Omental fat pad (tissue), 4 donors: ENCODE data around the gene DNHD1. TPM values are rescaled to one million over a fixed set of nuclear protein-coding genes. Genes with fewer than 3 reads are reported as not detected.

Experiments
- ATAC-seq: fragments of 150-250 bp; one replicate; pipeline ENCODE4 v1.9.1; 2016; ENCODE audit warnings: mild to moderate bottlenecking, moderate library complexity; ENCODE audit not compliant: low FRiP score
- DNase-seq: peaks from one replicate; pipeline ENCODE4 v3.0.0-alpha.2; 2019; ENCODE audit warnings: low spot score
- CTCF ChIP-seq, 3 donors: fragments of 450-650 bp; IDR thresholded peaks; one replicate each; pipeline ENCODE4 v1.5.1; 2016 to 2017; ENCODE audit warnings: antibody characterized with exemption in 3 of 3, mild to moderate bottlenecking in 3 of 3, moderate library complexity in 2 of 3
- total RNA-seq, 4 donors: library from RNA; depleted of rRNA; stranded (reverse); fragments of >200 nt; gene quantifications; one replicate each; pipeline ENCODE4 v1.1.0, GENCODE V29; 2016

DNHD1 gene
- total RNA-seq, 4 donors from 2014 or later: 11.7 to 20.5 (median 16.6) TPM

DNA sequence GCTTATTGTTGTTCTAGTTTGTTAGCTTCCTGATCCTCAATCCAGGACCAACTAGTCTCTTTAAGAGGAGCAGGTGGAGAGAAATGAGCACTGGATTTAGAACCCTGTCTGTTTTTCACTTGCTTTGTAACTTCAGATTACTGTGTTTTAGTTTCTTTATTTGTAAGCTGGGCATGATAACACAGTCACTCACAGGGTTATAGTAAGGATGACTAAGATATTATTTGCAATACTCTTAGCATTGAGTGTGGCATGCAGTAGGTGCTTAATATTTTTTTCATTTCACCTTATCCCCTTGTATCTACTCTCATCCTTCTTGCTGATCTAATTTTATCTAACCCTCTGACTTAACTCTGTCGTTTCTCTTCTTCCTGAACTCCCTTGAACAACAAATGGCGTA lies 33.8 kb downstream of the DNHD1 start:
- DNase-seq (no peak), ATAC-seq (no peak)
- TF ChIP-seq CTCF (IDR thresholded peaks at IDR 0.05): no peak

DNA sequence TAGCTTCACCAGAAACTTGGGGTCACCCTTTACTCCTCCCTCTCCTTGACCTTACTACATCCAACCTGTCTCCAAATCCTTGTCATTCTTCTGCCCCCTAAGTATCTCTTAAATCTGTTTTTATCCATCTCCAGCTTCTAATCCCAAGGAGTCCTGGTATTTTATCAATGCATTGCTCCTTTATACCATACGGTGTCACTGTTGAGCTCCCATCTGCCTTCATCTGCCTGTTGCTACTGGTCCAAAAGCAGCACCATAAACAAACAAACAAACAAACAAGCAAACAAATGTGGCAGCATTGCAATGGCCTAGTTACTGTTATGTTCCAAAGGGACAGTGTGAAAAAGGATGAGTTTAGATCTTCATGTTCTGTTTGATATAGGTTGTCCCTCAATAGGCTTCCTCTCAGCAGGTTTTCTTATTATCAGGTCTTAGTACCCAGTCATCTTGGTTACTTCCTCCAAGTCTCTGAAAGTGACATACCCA lies 34.2 kb downstream of the DNHD1 start:
- ATAC-seq (no peak), DNase-seq (no peak)
- TF ChIP-seq CTCF (IDR thresholded peaks at IDR 0.05): peak in 1 of 3 donors; percentile 55

GRCh38 chr11:6538456-6538855 lies 41.4 kb downstream of the DNHD1 start:
- DNase-seq (no peak), ATAC-seq (no peak)

GRCh38 chr11:6538945-6539344 lies 41.9 kb downstream of the DNHD1 start:
- ATAC-seq (no peak), DNase-seq (no peak)
- TF ChIP-seq CTCF (IDR thresholded peaks at IDR 0.05): no peak

More at GRCh38 chr11:6538456-6538855, 41.4 kb downstream of the DNHD1 start:
- no peak for TF ChIP-seq CTCF (IDR thresholded peaks at IDR 0.05)

GRCh38 chr11:6539748-6540268 lies 42.7 kb downstream of the DNHD1 start:
- DNase-seq: no peak
- no peak for TF ChIP-seq CTCF (IDR thresholded peaks at IDR 0.05)
- ATAC-seq: no peak

DNA sequence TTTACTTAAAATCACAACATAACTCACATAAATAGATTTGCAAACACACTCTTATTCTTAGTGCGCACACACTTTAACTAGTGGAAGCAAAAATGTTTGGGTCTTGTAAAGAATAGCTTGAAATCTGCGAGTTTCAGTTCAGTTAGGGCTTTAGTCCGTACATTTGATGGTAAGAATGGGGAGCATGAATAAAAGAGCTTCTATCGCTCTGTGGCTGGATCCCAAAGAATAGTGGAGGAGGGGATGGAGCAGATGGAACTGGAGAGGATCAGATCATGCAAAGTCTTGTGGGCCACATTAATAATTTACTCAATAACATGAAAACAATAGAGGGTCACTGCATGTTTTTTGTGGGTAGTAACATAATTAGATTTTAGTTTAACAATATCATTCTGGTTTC lies 44.3 kb downstream of the DNHD1 start:
- ATAC-seq (no peak), DNase-seq (no peak)
- TF ChIP-seq CTCF (IDR thresholded peaks at IDR 0.05): no peak

GRCh38 chr11:6542727-6543126 lies 45.6 kb downstream of the DNHD1 start:
- no peak for TF ChIP-seq CTCF (IDR thresholded peaks at IDR 0.05)
- no peak for ATAC-seq

More at GRCh38 chr11:6542727-6543126, 45.6 kb downstream of the DNHD1 start:
- DNase-seq: no peak
